Endothelial cell of umbilical vein (primary cell): ENCODE results near the gene C3orf49. TPM values are rescaled to one million over a fixed set of nuclear protein-coding genes. Genes with fewer than 3 reads are reported as not detected.

Source experiments
- BruUV-seq: library from RNA; stranded (reverse); fragments of 400-500 nt; replicated peaks from 2 replicates; lab custom pipeline; 2021; lab: Mats Ljungman, UMichigan
- CTCF ChIA-PET: fragments of 300-600, 350-600 bp; sonication (Branson Sonifier 250); formaldehyde crosslinking; loops from one replicate; lab custom pipeline; 2021; ENCODE audit warnings: antibody characterized with exemption, inconsistent platforms; lab: Charles Lee
- POLR2A ChIA-PET: fragments of 300-600, 350-600 bp; sonication (Branson Sonifier 250); formaldehyde crosslinking; loops from one replicate; lab custom pipeline; 2021; ENCODE audit warnings: antibody characterized with exemption, inconsistent platforms; lab: Charles Lee
- DNase-seq: peaks from one replicate; pipeline ENCODE4 v3.0.0-alpha.2; 2011; ENCODE audit warnings: low read depth, low spot score
- FAIRE-seq: peaks from 2 replicates; lab custom pipeline; 2011; peaks lifted over from hg19 to GRCh38; lab: Jason Lieb, UNC
- H2AFZ ChIP-seq: 2 replicates; pipeline ENCODE4 v1.6.0; 2012; ENCODE audit warnings: low read depth, low read length, control low read depth, inconsistent platforms
- H3K27ac ChIP-seq: 2 replicates; pipeline ENCODE4 v1.5.1; 2011; ENCODE audit warnings: low read depth, mild to moderate bottlenecking, control low read depth, low read length, moderate library complexity; ENCODE audit not compliant: insufficient read depth
- H3K27me3 ChIP-seq, 2 experiments: 2 replicates each; pipeline versions ENCODE4 v1.6.0 to v1.6.1; 2011; ENCODE audit warnings: low read length in 2 of 2, mixed read lengths in 1 of 2; ENCODE audit not compliant: control insufficient read depth in 2 of 2, insufficient read depth in 2 of 2
- H3K36me3 ChIP-seq, 2 experiments: 2 replicates in 1 of 2; 3 replicates in 1 of 2; pipeline ENCODE4 v1.5.1; 2011; ENCODE audit warnings: low read length in 2 of 2, mild to moderate bottlenecking in 1 of 2, moderate library complexity in 1 of 2; ENCODE audit not compliant: control insufficient read depth in 2 of 2, insufficient read depth in 2 of 2; ENCODE audit errors: extremely low read depth in 1 of 2
- H3K4me1 ChIP-seq: 3 replicates; pipeline ENCODE4 v1.5.1; 2011; ENCODE audit warnings: mild to moderate bottlenecking, low read length; ENCODE audit not compliant: control insufficient read depth, insufficient read depth; ENCODE audit errors: extremely low read depth
- H3K4me2 ChIP-seq: 2 replicates; pipeline ENCODE4 v1.6.1; 2011; ENCODE audit warnings: low read length, control low read depth, mixed read lengths; ENCODE audit not compliant: insufficient read depth
- H3K4me3 ChIP-seq, 3 experiments: fragments of 200-600 bp in 1 of 3; sonication (generic), shearing (Covaris generic) in 1 of 3; replicated peaks in 1 of 3; 2 replicates each; pipeline ENCODE4 v1.5.1; 2011 to 2016; ENCODE audit warnings: control low read depth in 3 of 3, low read length in 3 of 3, mild to moderate bottlenecking in 2 of 3, inconsistent platforms in 1 of 3, low read depth in 1 of 3, moderate library complexity in 1 of 3; ENCODE audit not compliant: insufficient read depth in 1 of 3
- H3K79me2 ChIP-seq: 2 replicates; pipeline ENCODE4 v1.6.0; 2012; ENCODE audit warnings: low read length, inconsistent platforms; ENCODE audit not compliant: control insufficient read depth, insufficient read depth
- H3K9ac ChIP-seq: replicated peaks from 2 replicates; pipeline ENCODE3; 2011; ENCODE audit warnings: low read length, control low read depth; ENCODE audit not compliant: insufficient read depth; ENCODE audit errors: extremely low read depth
- H3K9me1 ChIP-seq: replicated peaks from 3 replicates; pipeline ENCODE4 v1.6.0; 2011; ENCODE audit warnings: mild to moderate bottlenecking, low read length; ENCODE audit not compliant: control insufficient read depth, insufficient read depth; ENCODE audit errors: extremely low read depth
- H3K9me3 ChIP-seq: replicated peaks from 2 replicates; pipeline ENCODE4 v1.5.1; 2012; ENCODE audit warnings: low read length, inconsistent platforms; ENCODE audit not compliant: control insufficient read depth, insufficient read depth
- H4K20me1 ChIP-seq: replicated peaks from 2 replicates; pipeline ENCODE3; 2011; ENCODE audit warnings: mild to moderate bottlenecking, low read length; ENCODE audit not compliant: control insufficient read depth, insufficient read depth; ENCODE audit errors: extremely low read depth
- CTCF ChIP-seq, 2 donors: IDR thresholded peaks; 1 replicate in 1 of 2; 2 replicates in 1 of 2; pipeline ENCODE4 v1.5.1; 2011; ENCODE audit warnings: low read length in 2 of 2, mild to moderate bottlenecking in 2 of 2, moderate library complexity in 2 of 2, control low read depth in 1 of 2, inconsistent platforms in 1 of 2, low read depth in 1 of 2; ENCODE audit not compliant: insufficient read depth in 1 of 2; ENCODE audit errors: extremely low read depth in 1 of 2
- EZH2 ChIP-seq: IDR thresholded peaks from 2 replicates; pipeline ENCODE4 v1.6.1; 2012; ENCODE audit warnings: borderline replicate concordance, low read depth, mild to moderate bottlenecking, moderate library complexity, low read length, inconsistent platforms; ENCODE audit not compliant: severe bottlenecking
- FOS ChIP-seq: IDR thresholded peaks from 2 replicates; pipeline ENCODE4 v1.6.1; 2011; ENCODE audit warnings: mild to moderate bottlenecking, low read length, moderate library complexity, borderline replicate concordance; ENCODE audit not compliant: insufficient read depth
- GATA2 ChIP-seq: IDR thresholded peaks from 2 replicates; pipeline ENCODE4 v1.7.0; 2011; ENCODE audit warnings: low read depth, mild to moderate bottlenecking, moderate library complexity, mixed read lengths, low read length; ENCODE audit not compliant: insufficient read length, insufficient read depth
- JUN ChIP-seq: IDR thresholded peaks from 2 replicates; pipeline ENCODE4 v1.6.1; 2011; ENCODE audit warnings: borderline replicate concordance, low read depth; ENCODE audit not compliant: insufficient read length, insufficient read depth
- MYC ChIP-seq: IDR thresholded peaks from one replicate; pipeline ENCODE4 v1.6.1; 2011; ENCODE audit warnings: mild to moderate bottlenecking, low read depth, low read length
- POLR2A ChIP-seq: IDR thresholded peaks from 2 replicates; pipeline ENCODE4 v1.6.1; 2012; ENCODE audit warnings: low read depth, mild to moderate bottlenecking, control low read depth, low read length
- POLR2AphosphoS5 ChIP-seq: IDR thresholded peaks from 2 replicates; pipeline ENCODE4 v1.6.1; 2012; ENCODE audit warnings: low read depth, mild to moderate bottlenecking, control low read depth, low read length, moderate library complexity; ENCODE audit not compliant: insufficient read depth
- dilution Hi-C: fragments of 300-500 bp; cut with MboI; formaldehyde crosslinking; loops from one replicate; pipeline ENCODE4 v1.15.0; 2019; ENCODE audit warnings: low sequenced_read_pairs; ENCODE audit not compliant: extremely low pct_ligation_motif_present
- intact Hi-C: fragments of 100-400 bp; cut with micrococcal nuclease; formaldehyde crosslinking; loops from one replicate; pipeline ENCODE4 v1.10.0; 2022
- polyA plus RNA-seq, 4 experiments: library from polyadenylated mRNA; depleted of rRNA in 3 of 4; stranded (reverse) in 3 of 4; unstranded in 1 of 4; fragments of >200 nt; gene quantifications; 2 replicates each; pipeline versions ENCODE4 v1.2.1 to v1.2.3, GENCODE V29; 2011 to 2012; ENCODE audit warnings: missing spikeins in 1 of 4
- total RNA-seq: library from RNA; stranded (reverse); gene quantifications from 2 replicates; pipeline ENCODE4 v1.2.3, GENCODE V29; 2021
- TF ChIP-seq, protein P1 (sequence below): IDR thresholded peaks from 2 replicates; pipeline ENCODE4 v1.6.1; 2011; ENCODE audit not compliant: insufficient read depth, insufficient read length

C3orf49 gene
- total and polyA plus RNA-seq, 2 donors (not counting 3 experiments of a cell fraction or from before 2014, with no cell fraction given): not detected

GRCh38 chr3:63878394-63879060 is 59.4 kb downstream of the C3orf49 start:
- BruUV-seq: no TSS peak
- H3K4me3 ChIP-seq: no peak overlapping the region
- POLR2A ChIA-PET: no interaction called here
- H3K27me3 ChIP-seq: no peaks in the 10 kb centered on the region
- intact Hi-C loops: no loop called here
- no peak overlapping the region for H2AFZ ChIP-seq
- H3K79me2 ChIP-seq: peaks cover 55% of the 10 kb centered on the region
- no peaks in the 10 kb centered on the region for H3K9me1 ChIP-seq
- H4K20me1 ChIP-seq: peaks cover 5% of the 10 kb centered on the region
- H3K9ac ChIP-seq: no peak overlapping the region
- H3K4me1 ChIP-seq: no peaks in the 10 kb centered on the region
- CTCF ChIA-PET: interaction anchor here (1.1 kb wide), 1 partner anchor 11 kb away, joined by 3 read pairs; no protein-coding TSS in a partner anchor
- DNase-seq (no peak), FAIRE-seq (no peak)
- no peaks in the 10 kb centered on the region for H3K9me3 ChIP-seq
- TF ChIP-seq GATA2 (no peak), MYC (no peak), POLR2AphosphoS5 (no peak), FOS (no peak), POLR2A (no peak), JUN (no peak), CTCF (IDR thresholded peaks at IDR 0.05; ENCODE audit: extremely low read depth in 1 of 2, insufficient read depth in 1 of 2, low read depth in 1 of 2, low read length in 2 of 2) (no peak), EZH2 (no peak)
- TF ChIP-seq, protein P1, sequence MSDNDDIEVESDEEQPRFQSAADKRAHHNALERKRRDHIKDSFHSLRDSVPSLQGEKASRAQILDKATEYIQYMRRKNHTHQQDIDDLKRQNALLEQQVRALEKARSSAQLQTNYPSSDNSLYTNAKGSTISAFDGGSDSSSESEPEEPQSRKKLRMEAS: no peak
- dilution Hi-C loops: no loop called here
- H3K27ac ChIP-seq: no peak overlapping the region
- H3K36me3 ChIP-seq: no peaks in the 10 kb centered on the region
- no peak overlapping the region for H3K4me2 ChIP-seq
